HCT116 (cell line): ENCODE measurements around the gene DCP1A. TPM values are rescaled to one million over a fixed set of nuclear protein-coding genes. Genes with fewer than 3 reads are reported as not detected.
A peak's percentile ranks its signal among the peaks of the same experiment; 100 is the strongest.

ENCODE experiments used
- ATAC-seq: fragments of 200-7000 bp; cut with Tn5 transposase; 2 replicates; pipeline ENCODE4 v1.9.1; 2020; ENCODE audit warnings: mild to moderate bottlenecking, moderate library complexity
- BruUV-seq: library from RNA; stranded (reverse); fragments of 400-500 nt; replicated peaks from 2 replicates; lab custom pipeline; 2021; lab: Mats Ljungman, UMichigan
- CTCF ChIA-PET: fragments of 300-600 bp; sonication (Branson Sonifier 250); formaldehyde crosslinking; loops from one replicate; lab custom pipeline; 2021; ENCODE audit warnings: antibody characterized with exemption; lab: Charles Lee
- POLR2A ChIA-PET: fragments of 300-600, 350-600 bp; sonication (Branson Sonifier 250); formaldehyde crosslinking; loops from one replicate; lab custom pipeline; 2021; ENCODE audit warnings: antibody characterized with exemption; lab: Charles Lee
- RAD21 ChIA-PET, 2 experiments: fragments of 300-600 bp; sonication (Branson Sonifier 250); formaldehyde crosslinking; loops; one replicate each; lab custom pipeline; 2023; ENCODE audit warnings: low total read pairs in 2 of 2; ENCODE audit not compliant: uncharacterized antibody in 2 of 2, unreplicated experiment in 2 of 2, low non-redundant PET in 1 of 2; lab: Charles Lee
- DNase-seq: peaks from one replicate; pipeline ENCODE4 v3.0.0-alpha.2; 2010; ENCODE audit warnings: low read depth, low spot score
- H2AFZ ChIP-seq: fragments of 200-600 bp; shearing (Covaris generic), sonication (generic); 2 replicates; pipeline ENCODE4 v1.6.1; 2017; ENCODE audit warnings: low read depth, mixed run types, mixed read lengths, antibody characterized with exemption, low read length; ENCODE audit not compliant: poor library complexity, severe bottlenecking
- H3K27ac ChIP-seq: 2 replicates; pipeline ENCODE4 v1.5.1; 2012; ENCODE audit warnings: low read depth, low read length
- H3K27me3 ChIP-seq: fragments of 200-600 bp; sonication (generic); 2 replicates; pipeline ENCODE4 v1.6.1; 2016; ENCODE audit warnings: mixed run types, low read length, mixed read lengths; ENCODE audit not compliant: insufficient read depth
- H3K36me3 ChIP-seq, 2 experiments: fragments of 200-500 bp in 1 of 2; fragments of 200-600 bp in 1 of 2; sonication (Bioruptor generic) in 1 of 2; sonication (generic) in 1 of 2; 2 replicates each; pipeline versions ENCODE4 v1.5.1 to v1.6.1; 2014 to 2016; ENCODE audit warnings: low read length in 2 of 2, inconsistent platforms in 1 of 2, mixed read lengths in 1 of 2, mixed run types in 1 of 2; ENCODE audit not compliant: insufficient read depth in 2 of 2, control insufficient read depth in 1 of 2
- H3K4me1 ChIP-seq, 2 experiments: fragments of 200-600 bp in 1 of 2; sonication (generic) in 1 of 2; 2 replicates each; pipeline versions ENCODE4 v1.5.1 to v1.6.1; 2012 to 2017; ENCODE audit warnings: low read length in 2 of 2, inconsistent platforms in 1 of 2, mild to moderate bottlenecking in 1 of 2, mixed read lengths in 1 of 2, mixed run types in 1 of 2, moderate library complexity in 1 of 2; ENCODE audit not compliant: insufficient read depth in 2 of 2, control insufficient read depth in 1 of 2
- H3K4me2 ChIP-seq: fragments of 200-600 bp; sonication (generic); 2 replicates; pipeline ENCODE4 v1.6.1; 2017; ENCODE audit warnings: mixed run types, low read length, mixed read lengths
- H3K4me3 ChIP-seq, 2 experiments: fragments of 200-600 bp in 1 of 2; sonication (generic) in 1 of 2; replicated peaks in 1 of 2; 2 replicates each; pipeline ENCODE4 v1.5.1; 2011 to 2016; ENCODE audit warnings: low read length in 2 of 2, control low read depth in 1 of 2, low read depth in 1 of 2, mild to moderate bottlenecking in 1 of 2, mixed read lengths in 1 of 2, mixed run types in 1 of 2
- H3K79me2 ChIP-seq: fragments of 200-600 bp; sonication (generic); 2 replicates; pipeline ENCODE4 v1.6.1; 2017; ENCODE audit warnings: mild to moderate bottlenecking, mixed run types, low read length, moderate library complexity, mixed read lengths; ENCODE audit not compliant: insufficient read depth
- H3K9ac ChIP-seq: fragments of 200-600 bp; sonication (generic); 2 replicates; pipeline ENCODE4 v1.6.1; 2016; ENCODE audit warnings: low read length, mixed read lengths
- H3K9me2 ChIP-seq: fragments of 200-600 bp; sonication (generic), shearing (Covaris generic); 2 replicates; pipeline ENCODE4 v1.6.1; 2017; ENCODE audit warnings: mixed run types, mild to moderate bottlenecking, moderate library complexity; ENCODE audit not compliant: insufficient read depth
- H3K9me3 ChIP-seq, 2 experiments: fragments of 200-500 bp in 1 of 2; fragments of 200-600 bp in 1 of 2; sonication (Bioruptor generic) in 1 of 2; sonication (generic) in 1 of 2; 2 replicates each; pipeline ENCODE4 v1.6.1; 2014 to 2017; ENCODE audit warnings: low read length in 2 of 2, mixed read lengths in 2 of 2, inconsistent platforms in 1 of 2, low read depth in 1 of 2, mild to moderate bottlenecking in 1 of 2, mixed run types in 1 of 2, moderate library complexity in 1 of 2; ENCODE audit not compliant: control insufficient read depth in 1 of 2, insufficient read depth in 1 of 2
- H4K20me1 ChIP-seq: fragments of 200-600 bp; sonication (generic), shearing (Covaris generic); 2 replicates; pipeline ENCODE4 v1.6.1; 2017; ENCODE audit warnings: mixed run types, mild to moderate bottlenecking, moderate library complexity; ENCODE audit not compliant: insufficient read depth
- CBX3 ChIP-seq: IDR thresholded peaks from 2 replicates; pipeline ENCODE4 v1.6.1; 2012; ENCODE audit warnings: low read depth
- CEBPB ChIP-seq: IDR thresholded peaks from 2 replicates; pipeline ENCODE4 v1.6.1; 2012; ENCODE audit warnings: low read depth
- EGR1 ChIP-seq: IDR thresholded peaks from 2 replicates; pipeline ENCODE4 v1.6.1; 2012; ENCODE audit warnings: low read depth
- ELF1 ChIP-seq: IDR thresholded peaks from 2 replicates; pipeline ENCODE4 v1.6.1; 2012; ENCODE audit warnings: low read depth, borderline replicate concordance
- EZH2 ChIP-seq: fragments of 200-600 bp; sonication (generic); IDR thresholded peaks from 2 replicates; pipeline ENCODE4 v1.6.1; 2017; ENCODE audit warnings: antibody characterized with exemption, mixed run types
- EZH2phosphoT487 ChIP-seq: fragments of 200-600 bp; IDR thresholded peaks from 2 replicates; pipeline ENCODE4 v1.6.1; 2018; ENCODE audit warnings: antibody characterized with exemption, borderline replicate concordance
- FOSL1 ChIP-seq: IDR thresholded peaks from 2 replicates; pipeline ENCODE4 v1.6.1; 2012; ENCODE audit warnings: low read depth
- JUND ChIP-seq: IDR thresholded peaks from 2 replicates; pipeline ENCODE4 v1.6.1; 2012
- POLR2AphosphoS5 ChIP-seq: IDR thresholded peaks from 2 replicates; pipeline ENCODE4 v1.6.1; 2011; ENCODE audit warnings: mild to moderate bottlenecking, low read depth, low read length, moderate library complexity
- RAD21 ChIP-seq: IDR thresholded peaks from 2 replicates; pipeline ENCODE4 v1.6.1; 2012; ENCODE audit warnings: low read depth, mild to moderate bottlenecking
- SIN3A ChIP-seq: IDR thresholded peaks from 2 replicates; pipeline ENCODE4 v1.6.1; 2012; ENCODE audit warnings: low read depth
- SP1 ChIP-seq: IDR thresholded peaks from 2 replicates; pipeline ENCODE4 v1.6.1; 2012; ENCODE audit warnings: low read depth
- SRF ChIP-seq: IDR thresholded peaks from 2 replicates; pipeline ENCODE4 v1.6.1; 2012; ENCODE audit warnings: low read depth
- TCF7L2 ChIP-seq: IDR thresholded peaks from 2 replicates; pipeline ENCODE4 v1.7.0; 2011; ENCODE audit warnings: borderline replicate concordance, inconsistent platforms; ENCODE audit not compliant: insufficient read depth, insufficient read length; ENCODE audit errors: extremely low read depth
- YY1 ChIP-seq: IDR thresholded peaks from 2 replicates; pipeline ENCODE4 v1.6.1; 2011; ENCODE audit warnings: low read length, low read depth, moderate library complexity, mild to moderate bottlenecking; ENCODE audit not compliant: insufficient replicate concordance; ENCODE audit errors: extremely low read depth
- ZFX ChIP-seq: fragments of 450-650 bp; IDR thresholded peaks from 2 replicates; pipeline ENCODE4 v1.6.1; 2017
- ZNF274 ChIP-seq: fragments of 200-500 bp; sonication (Bioruptor generic); IDR thresholded peaks from 2 replicates; pipeline ENCODE4 v1.6.1; 2014; ENCODE audit warnings: mild to moderate bottlenecking, low read depth, low read length, inconsistent platforms
- intact Hi-C: fragments of 100-400 bp; cut with micrococcal nuclease; formaldehyde crosslinking; loops from 2 replicates; pipeline ENCODE4 v1.10.0; 2022
- total RNA-seq: library from RNA; stranded (reverse); gene quantifications from one replicate; pipeline ENCODE4 v1.2.1, GENCODE V29; 2021; ENCODE audit not compliant: unreplicated experiment
- TF ChIP-seq, protein P1 (sequence below): IDR thresholded peaks from 2 replicates; pipeline ENCODE4 v1.6.1; 2011; ENCODE audit warnings: mild to moderate bottlenecking, low read length, moderate library complexity; ENCODE audit not compliant: insufficient replicate concordance; ENCODE audit errors: extremely low read depth
- TF ChIP-seq, protein P2 (sequence below): IDR thresholded peaks from 2 replicates; pipeline ENCODE4 v1.6.1; 2012; ENCODE audit warnings: low read depth
- TF ChIP-seq, protein P3 (sequence below), 3 experiments: fragments of 200-600 bp in 1 of 3; sonication (generic) in 1 of 3; IDR thresholded peaks in 2 of 3; conservative IDR thresholded peaks in 1 of 3; 2 replicates each; pipeline ENCODE4 v1.5.1; 2012 to 2017; ENCODE audit warnings: low read depth in 2 of 3, low read length in 2 of 3, antibody characterized with exemption in 1 of 3, borderline replicate concordance in 1 of 3, control low read depth in 1 of 3, mild to moderate bottlenecking in 1 of 3, mixed read lengths in 1 of 3, mixed run types in 1 of 3, moderate library complexity in 1 of 3; ENCODE audit not compliant: insufficient read depth in 1 of 3

The DCP1A gene
- total RNA-seq, 1 experiment from 2014 or later = 33.2 TPM

DNA sequence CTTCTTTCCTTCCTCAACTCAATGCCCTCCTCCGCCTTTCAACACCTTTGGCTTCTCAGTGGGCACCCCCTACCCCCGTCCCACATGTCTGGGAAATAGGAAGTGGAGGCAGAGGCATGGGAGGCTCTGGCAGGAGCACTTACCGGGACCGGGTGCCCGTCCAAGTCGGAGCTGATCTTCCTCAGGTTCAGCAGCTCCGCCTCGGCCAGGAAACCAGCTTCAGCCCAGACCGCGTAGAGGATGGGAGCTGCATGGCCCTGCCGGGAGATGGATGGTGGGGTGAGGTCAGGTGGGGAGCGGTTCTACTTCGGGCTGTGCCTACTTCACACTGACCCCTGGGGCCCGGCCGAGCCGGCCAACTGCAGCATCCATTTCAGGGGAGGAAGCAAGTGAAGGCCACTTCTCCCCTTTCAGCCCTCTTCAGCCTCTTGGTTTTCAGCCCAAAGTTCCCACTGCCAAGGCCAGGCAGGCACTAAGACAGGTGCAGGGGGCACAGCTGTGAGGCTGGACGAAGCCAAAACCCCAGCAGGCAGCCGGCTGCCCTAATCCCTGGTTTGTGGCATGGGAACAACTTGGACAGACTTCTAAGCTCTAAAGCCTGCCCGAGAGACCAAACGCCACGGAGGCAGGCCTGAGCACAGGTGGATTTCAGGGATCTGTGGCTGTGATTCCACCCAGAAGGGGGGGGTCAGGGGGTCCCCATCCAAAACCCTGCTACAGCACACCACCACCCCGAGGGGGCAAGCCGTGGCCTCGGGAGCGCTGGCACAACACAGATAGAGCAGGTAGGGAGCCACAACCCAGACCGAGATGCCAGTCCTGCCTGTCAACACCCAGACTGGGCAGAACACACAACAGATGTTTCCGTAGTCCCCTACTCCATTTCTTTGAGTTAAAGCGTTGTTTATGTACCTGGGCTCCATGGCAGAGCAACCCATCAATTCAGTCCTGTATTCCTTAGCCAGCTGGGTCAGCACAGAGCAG, 106.1 kb downstream of the DCP1A start:
- intact Hi-C loops = no loop called here
- TF ChIP-seq EZH2phosphoT487 (no peak), POLR2AphosphoS5 (no peak), ELF1 (no peak), EGR1 (no peak), CEBPB (no peak), SIN3A (no peak), JUND (no peak), SRF (no peak), TCF7L2 (no peak), ZFX (no peak), EZH2 (no peak), CBX3 (no peak), RAD21 (no peak), SP1 (no peak), YY1 (no peak), FOSL1 (no peak), ZNF274 (no peak)
- TF ChIP-seq, protein P1, sequence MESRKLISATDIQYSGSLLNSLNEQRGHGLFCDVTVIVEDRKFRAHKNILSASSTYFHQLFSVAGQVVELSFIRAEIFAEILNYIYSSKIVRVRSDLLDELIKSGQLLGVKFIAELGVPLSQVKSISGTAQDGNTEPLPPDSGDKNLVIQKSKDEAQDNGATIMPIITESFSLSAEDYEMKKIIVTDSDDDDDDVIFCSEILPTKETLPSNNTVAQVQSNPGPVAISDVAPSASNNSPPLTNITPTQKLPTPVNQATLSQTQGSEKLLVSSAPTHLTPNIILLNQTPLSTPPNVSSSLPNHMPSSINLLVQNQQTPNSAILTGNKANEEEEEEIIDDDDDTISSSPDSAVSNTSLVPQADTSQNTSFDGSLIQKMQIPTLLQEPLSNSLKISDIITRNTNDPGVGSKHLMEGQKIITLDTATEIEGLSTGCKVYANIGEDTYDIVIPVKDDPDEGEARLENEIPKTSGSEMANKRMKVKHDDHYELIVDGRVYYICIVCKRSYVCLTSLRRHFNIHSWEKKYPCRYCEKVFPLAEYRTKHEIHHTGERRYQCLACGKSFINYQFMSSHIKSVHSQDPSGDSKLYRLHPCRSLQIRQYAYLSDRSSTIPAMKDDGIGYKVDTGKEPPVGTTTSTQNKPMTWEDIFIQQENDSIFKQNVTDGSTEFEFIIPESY = no peak
- TF ChIP-seq, protein P2, sequence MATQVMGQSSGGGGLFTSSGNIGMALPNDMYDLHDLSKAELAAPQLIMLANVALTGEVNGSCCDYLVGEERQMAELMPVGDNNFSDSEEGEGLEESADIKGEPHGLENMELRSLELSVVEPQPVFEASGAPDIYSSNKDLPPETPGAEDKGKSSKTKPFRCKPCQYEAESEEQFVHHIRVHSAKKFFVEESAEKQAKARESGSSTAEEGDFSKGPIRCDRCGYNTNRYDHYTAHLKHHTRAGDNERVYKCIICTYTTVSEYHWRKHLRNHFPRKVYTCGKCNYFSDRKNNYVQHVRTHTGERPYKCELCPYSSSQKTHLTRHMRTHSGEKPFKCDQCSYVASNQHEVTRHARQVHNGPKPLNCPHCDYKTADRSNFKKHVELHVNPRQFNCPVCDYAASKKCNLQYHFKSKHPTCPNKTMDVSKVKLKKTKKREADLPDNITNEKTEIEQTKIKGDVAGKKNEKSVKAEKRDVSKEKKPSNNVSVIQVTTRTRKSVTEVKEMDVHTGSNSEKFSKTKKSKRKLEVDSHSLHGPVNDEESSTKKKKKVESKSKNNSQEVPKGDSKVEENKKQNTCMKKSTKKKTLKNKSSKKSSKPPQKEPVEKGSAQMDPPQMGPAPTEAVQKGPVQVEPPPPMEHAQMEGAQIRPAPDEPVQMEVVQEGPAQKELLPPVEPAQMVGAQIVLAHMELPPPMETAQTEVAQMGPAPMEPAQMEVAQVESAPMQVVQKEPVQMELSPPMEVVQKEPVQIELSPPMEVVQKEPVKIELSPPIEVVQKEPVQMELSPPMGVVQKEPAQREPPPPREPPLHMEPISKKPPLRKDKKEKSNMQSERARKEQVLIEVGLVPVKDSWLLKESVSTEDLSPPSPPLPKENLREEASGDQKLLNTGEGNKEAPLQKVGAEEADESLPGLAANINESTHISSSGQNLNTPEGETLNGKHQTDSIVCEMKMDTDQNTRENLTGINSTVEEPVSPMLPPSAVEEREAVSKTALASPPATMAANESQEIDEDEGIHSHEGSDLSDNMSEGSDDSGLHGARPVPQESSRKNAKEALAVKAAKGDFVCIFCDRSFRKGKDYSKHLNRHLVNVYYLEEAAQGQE = no peak
- TF ChIP-seq, protein P3, sequence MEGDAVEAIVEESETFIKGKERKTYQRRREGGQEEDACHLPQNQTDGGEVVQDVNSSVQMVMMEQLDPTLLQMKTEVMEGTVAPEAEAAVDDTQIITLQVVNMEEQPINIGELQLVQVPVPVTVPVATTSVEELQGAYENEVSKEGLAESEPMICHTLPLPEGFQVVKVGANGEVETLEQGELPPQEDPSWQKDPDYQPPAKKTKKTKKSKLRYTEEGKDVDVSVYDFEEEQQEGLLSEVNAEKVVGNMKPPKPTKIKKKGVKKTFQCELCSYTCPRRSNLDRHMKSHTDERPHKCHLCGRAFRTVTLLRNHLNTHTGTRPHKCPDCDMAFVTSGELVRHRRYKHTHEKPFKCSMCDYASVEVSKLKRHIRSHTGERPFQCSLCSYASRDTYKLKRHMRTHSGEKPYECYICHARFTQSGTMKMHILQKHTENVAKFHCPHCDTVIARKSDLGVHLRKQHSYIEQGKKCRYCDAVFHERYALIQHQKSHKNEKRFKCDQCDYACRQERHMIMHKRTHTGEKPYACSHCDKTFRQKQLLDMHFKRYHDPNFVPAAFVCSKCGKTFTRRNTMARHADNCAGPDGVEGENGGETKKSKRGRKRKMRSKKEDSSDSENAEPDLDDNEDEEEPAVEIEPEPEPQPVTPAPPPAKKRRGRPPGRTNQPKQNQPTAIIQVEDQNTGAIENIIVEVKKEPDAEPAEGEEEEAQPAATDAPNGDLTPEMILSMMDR (IDR thresholded peaks at IDR 0.05 in 2 of 3, conservative IDR thresholded peaks at IDR 0.05 in 1 of 3; ENCODE audit: borderline replicate concordance in 1 of 3, insufficient read depth in 1 of 3, low read depth in 2 of 3, low read length in 2 of 3) = no peak
- CTCF ChIA-PET = no interaction called here
- Histone ChIP-seq H3K9me2 (no peaks in the 10 kb centered on the region), H3K27me3 (no peaks in the 10 kb centered on the region), H3K9me3 (no peaks in the 10 kb centered on the region), H3K36me3 (peaks cover 11 to 50% of the 10 kb centered on the region in 2 experiments), H4K20me1 (peaks cover 10% of the 10 kb centered on the region; the same call in 1 of the 2 replicates), H3K4me1 (peaks cover 56 to 93% of the 10 kb centered on the region in 2 experiments), H3K27ac (peak overlapping the region; percentile 82), H3K9ac (no peak overlapping the region), H3K79me2 (peaks cover 98% of the 10 kb centered on the region), H3K4me3 (no peak overlapping the region), H3K4me2 (no peak overlapping the region), H2AFZ (no peak overlapping the region)
- RAD21 ChIA-PET = no interaction called here
- no peak for DNase-seq
- ATAC-seq = no peak
- no TSS peak for BruUV-seq
- POLR2A ChIA-PET = no interaction called here
